ENCODE measurements around the gene SLC39A7. TPM values are rescaled to one million over a fixed set of nuclear protein-coding genes. Genes with fewer than 3 reads are reported as not detected.

SLC39A7 gene
- polyA plus RNA-seq, 2 of the 4 experiments (the other 2 are of a cell fraction) = 59.0 to 122 TPM

DNA sequence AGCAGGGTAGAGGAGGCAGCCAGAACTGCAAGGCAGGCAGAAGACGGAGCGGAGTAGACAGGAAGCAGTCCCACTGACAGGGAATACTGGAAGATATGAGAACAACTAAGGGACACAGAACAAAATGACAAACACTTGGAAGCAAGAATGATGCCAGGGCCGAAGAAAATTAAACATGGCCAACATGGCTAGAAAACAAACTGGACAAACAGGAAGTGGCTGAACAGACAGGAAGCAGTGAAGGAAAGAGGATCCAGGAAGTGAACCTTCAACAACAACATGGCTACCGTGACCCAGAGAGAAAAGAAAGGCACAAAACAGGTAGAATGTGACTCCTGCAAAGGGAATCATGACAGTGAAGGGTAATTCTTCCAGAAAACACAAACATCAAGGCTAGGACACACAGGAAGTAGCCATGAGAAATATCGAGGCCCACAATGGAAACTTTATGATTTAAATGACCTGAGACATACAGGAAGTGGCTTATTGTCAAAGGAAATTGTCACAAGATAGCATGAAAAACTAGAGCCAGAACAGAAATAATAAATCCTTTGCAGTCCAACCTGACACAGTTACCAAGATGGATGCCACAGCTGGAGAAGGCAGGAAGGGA, 17.5 kb upstream of the SLC39A7 start:
- no peak overlapping the region for H3K27ac ChIP-seq
- ChIA-PET CTCF (interaction anchor here (1.1 to 2.0 kb wide), 3 partner anchors 10 to 35 kb away, joined by 3 to 6 read pairs (median 3); no protein-coding TSS in a partner anchor), POLR2A (interaction anchor here (1.2 kb wide), 1 partner anchor 211 kb away, joined by 3 read pairs; no protein-coding TSS in a partner anchor)
- no peak for ATAC-seq
- no peak overlapping the region for H3K4me3 ChIP-seq
- no peaks in the 10 kb centered on the region; the same call in 2 of the 3 replicates for H3K9me3 ChIP-seq
- H3K4me1 ChIP-seq = no peaks in the 10 kb centered on the region
- TF ChIP-seq FOXS1 (CRISPR knock-in tag; IDR thresholded peaks at IDR 0.05) (no peak), CBX8 (IDR thresholded peaks at IDR 0.05) (no peak), HOXA7 (CRISPR knock-in tag; IDR thresholded peaks at IDR 0.05) (no peak), RFX5 (IDR thresholded peaks at IDR 0.05) (no peak), RNF2 (IDR thresholded peaks at IDR 0.05; ENCODE audit: borderline replicate concordance, low read depth) (no peak), KDM5A (IDR thresholded peaks at IDR 0.05) (no peak), ZSCAN20 (CRISPR knock-in tag; IDR thresholded peaks at IDR 0.05) (no peak), ZFP36 (IDR thresholded peaks at IDR 0.05; ENCODE audit: borderline replicate concordance, partially characterized antibody) (no peak), HDAC2 (IDR thresholded peaks at IDR 0.05) (no peak), SMC3 (IDR thresholded peaks at IDR 0.05) (no peak), ESRRA (IDR thresholded peaks at IDR 0.05; ENCODE audit: borderline replicate concordance, low read length) (no peak), TP53 (CRISPR knock-in tag; IDR thresholded peaks at IDR 0.05) (no peak), EHMT2 (IDR thresholded peaks at IDR 0.05; ENCODE audit: low read depth) (no peak)
- TF ChIP-seq, protein P1, sequence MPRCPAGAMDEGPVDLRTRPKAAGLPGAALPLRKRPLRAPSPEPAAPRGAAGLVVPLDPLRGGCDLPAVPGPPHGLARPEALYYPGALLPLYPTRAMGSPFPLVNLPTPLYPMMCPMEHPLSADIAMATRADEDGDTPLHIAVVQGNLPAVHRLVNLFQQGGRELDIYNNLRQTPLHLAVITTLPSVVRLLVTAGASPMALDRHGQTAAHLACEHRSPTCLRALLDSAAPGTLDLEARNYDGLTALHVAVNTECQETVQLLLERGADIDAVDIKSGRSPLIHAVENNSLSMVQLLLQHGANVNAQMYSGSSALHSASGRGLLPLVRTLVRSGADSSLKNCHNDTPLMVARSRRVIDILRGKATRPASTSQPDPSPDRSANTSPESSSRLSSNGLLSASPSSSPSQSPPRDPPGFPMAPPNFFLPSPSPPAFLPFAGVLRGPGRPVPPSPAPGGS (IDR thresholded peaks at IDR 0.05) = no peak
- TF ChIP-seq, protein P2, sequence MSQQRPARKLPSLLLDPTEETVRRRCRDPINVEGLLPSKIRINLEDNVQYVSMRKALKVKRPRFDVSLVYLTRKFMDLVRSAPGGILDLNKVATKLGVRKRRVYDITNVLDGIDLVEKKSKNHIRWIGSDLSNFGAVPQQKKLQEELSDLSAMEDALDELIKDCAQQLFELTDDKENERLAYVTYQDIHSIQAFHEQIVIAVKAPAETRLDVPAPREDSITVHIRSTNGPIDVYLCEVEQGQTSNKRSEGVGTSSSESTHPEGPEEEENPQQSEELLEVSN (IDR thresholded peaks at IDR 0.05; ENCODE audit: borderline replicate concordance, low read depth) = no peak
- H3K4me2 ChIP-seq = no peak overlapping the region
- WGBS (ENCODE audit: missing lambda C conversion rate) = 80% methylated on average over 5 of the region's 5 CpGs
- FAIRE-seq = no peak
- DNase-seq (ENCODE audit: low read depth in 1 of 2, low spot score in 1 of 2) = no peak

DNA sequence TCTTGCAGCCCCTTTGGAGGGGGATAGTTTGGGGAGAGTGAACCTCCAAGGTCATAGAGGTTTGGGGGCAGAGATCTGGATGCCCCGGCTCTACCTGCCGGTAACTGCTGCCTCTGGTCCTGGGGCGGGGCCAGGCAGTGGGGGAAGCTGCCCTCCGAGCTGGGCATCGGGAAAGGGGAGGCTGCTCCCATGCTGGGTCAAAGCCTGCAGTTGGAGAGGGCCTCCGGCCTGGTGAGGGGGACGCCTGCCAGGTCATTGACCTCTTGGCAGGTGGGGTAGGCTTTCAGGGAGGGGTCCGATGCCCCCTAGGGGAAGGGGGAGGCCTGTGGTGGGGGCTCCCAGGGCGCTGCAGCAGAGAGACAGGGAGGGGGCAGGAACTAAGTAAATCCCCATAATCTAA, 15.5 kb upstream of the SLC39A7 start:
- DNase-seq (ENCODE audit: low read depth in 1 of 2, low spot score in 1 of 2) = no peak
- POLR2A ChIA-PET = no interaction called here
- ATAC-seq = no peak
- no peak overlapping the region for H3K27ac ChIP-seq
- no peaks in the 10 kb centered on the region; the same call in 2 of the 3 replicates for H3K9me3 ChIP-seq
- no peak overlapping the region for H3K4me3 ChIP-seq
- H3K4me1 ChIP-seq = no peaks in the 10 kb centered on the region
- CTCF ChIA-PET = no interaction called here
- FAIRE-seq = no peak
- no peak overlapping the region for H3K4me2 ChIP-seq
- TF ChIP-seq HOXB5 (CRISPR knock-in tag; IDR thresholded peaks at IDR 0.05) (no peak), ESRRA (IDR thresholded peaks at IDR 0.05; ENCODE audit: borderline replicate concordance, low read length) (no peak), HEYL (CRISPR knock-in tag; IDR thresholded peaks at IDR 0.05) (no peak), CEBPB (IDR thresholded peaks at IDR 0.05) (no peak), RNF2 (IDR thresholded peaks at IDR 0.05; ENCODE audit: borderline replicate concordance, low read depth) (no peak), POLR2A (IDR thresholded peaks at IDR 0.05; ENCODE audit: low read length) (no peak), HDAC2 (IDR thresholded peaks at IDR 0.05) (no peak), FOXS1 (CRISPR knock-in tag; IDR thresholded peaks at IDR 0.05) (no peak), MAZ (IDR thresholded peaks at IDR 0.05; ENCODE audit: borderline replicate concordance, low read depth, low read length) (no peak), NFE2L2 (conservative IDR thresholded peaks at IDR 0.05; ENCODE audit: low read length) (no peak), HOXA7 (CRISPR knock-in tag; IDR thresholded peaks at IDR 0.05) (no peak), RARB (CRISPR knock-in tag; IDR thresholded peaks at IDR 0.05) (no peak), FOSB (CRISPR knock-in tag; IDR thresholded peaks at IDR 0.05) (no peak), JUN (IDR thresholded peaks at IDR 0.05) (no peak), GATA3 (IDR thresholded peaks at IDR 0.05; ENCODE audit: borderline replicate concordance) (no peak), CHD4 (IDR thresholded peaks at IDR 0.05; ENCODE audit: borderline replicate concordance) (no peak)
- TF ChIP-seq, protein P2 (IDR thresholded peaks at IDR 0.05; ENCODE audit: borderline replicate concordance, low read depth) = no peak
- no CpG with 5 or more reads among the region's 9 CpGs for WGBS (ENCODE audit: missing lambda C conversion rate)
